Kidney capillary endothelial cell (primary cell): ENCODE data around the gene IPO5.
"Not testable (repeated sequence)": the region's sequence is repeated elsewhere in the genome, so short reads cannot be mapped to it uniquely, and the experiment has no call there.

Experiments
- DNase-seq: peaks from one replicate; pipeline ENCODE4 v3.0.0-alpha.2; 2018; ENCODE audit warnings: low spot score

The IPO5 gene

DNA sequence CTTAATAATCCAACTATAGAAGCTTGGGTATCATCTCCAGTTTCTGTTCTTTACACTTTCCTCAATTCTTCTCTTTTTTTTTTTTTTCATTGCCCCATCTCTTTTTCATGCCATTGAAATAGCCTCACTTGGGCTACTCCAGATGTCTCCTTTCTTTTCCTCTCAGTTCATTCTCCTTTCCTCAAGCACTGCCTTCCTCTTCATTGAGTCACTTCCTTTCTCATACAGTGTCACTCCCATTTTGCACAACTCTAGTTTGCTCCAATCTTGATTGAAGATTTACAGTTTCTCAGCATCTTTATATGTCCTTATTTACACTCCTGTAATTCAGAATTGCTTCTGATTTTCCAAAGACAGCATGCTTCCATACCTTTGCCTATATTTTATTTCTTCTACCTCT lies 61.3 kb downstream of the IPO5 start:
- DNase-seq = peak; percentile 27

DNA sequence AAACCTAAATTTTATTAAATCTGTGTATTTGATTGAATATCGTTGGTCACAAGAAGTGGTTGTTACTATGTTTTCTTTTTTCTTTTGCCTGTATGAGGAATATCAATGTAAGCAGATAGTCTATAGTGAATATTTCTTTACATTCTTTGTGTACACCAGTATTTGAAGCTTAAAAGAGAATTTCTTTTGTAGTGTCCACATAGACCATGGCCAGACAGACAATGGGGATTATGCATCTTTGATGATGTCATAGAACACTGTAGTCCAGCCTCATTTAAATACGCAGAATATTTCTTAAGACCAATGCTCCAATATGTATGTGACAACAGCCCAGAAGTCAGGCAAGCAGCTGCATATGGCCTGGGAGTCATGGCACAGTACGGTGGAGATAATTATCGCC lies 64.8 kb downstream of the IPO5 start:
- no peak for DNase-seq

DNA sequence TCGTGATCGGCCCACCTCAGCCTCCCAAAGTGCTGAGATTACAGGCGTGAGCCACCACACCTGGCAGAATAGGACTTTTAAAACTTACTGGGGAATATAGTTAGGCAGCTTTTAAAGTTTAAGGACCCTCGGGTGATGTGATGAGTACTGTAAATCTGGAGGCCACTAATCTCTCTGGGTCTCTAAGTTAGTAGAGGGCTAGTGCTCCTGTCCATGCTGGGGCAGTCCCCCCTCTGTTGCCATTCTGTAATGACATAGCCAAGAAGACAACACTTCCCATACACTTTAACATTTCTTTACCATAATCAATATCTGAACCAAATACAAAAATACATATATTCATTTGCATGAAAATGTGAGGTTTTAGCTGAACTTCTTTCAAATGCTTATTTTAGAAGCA lies 65.7 kb downstream of the IPO5 start:
- DNase-seq = no peak

DNA sequence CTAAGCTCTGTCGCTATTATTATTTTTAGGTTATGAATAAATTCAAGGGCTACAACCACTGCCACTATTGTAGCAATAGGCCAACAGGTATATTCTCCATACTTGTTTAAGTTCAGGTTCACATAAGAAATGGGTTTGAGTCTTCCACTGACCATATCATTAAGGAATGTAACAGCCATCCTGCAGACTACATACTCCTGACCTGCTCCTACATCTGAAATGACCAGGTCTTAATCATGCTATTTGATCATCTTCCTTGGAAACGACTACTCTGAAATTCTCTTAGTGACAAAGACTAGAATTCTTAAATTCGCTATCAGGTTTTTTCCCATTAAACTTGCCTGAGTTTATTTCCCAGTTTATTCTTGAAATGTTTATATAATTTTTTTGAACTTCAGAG lies 66.8 kb downstream of the IPO5 start:
- no peak for DNase-seq

DNA sequence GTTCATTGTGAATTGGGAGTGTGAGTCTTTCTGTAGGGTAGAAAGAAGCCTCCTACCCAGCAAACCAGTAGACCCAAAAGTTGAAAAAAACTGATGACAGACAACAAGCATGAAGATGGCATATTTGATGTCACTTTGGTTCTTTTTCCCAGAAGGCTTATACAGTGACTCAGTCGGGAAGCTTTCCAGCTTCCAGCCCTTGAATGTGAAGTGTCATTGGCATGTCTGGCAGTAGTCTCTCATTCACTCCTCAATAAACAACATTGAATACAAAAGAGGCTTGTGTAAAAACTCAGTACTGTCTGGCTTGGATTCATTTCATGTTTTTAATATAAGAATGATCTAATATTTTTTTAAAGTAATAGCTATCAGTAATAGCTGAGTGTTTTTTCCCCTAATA lies 68.7 kb downstream of the IPO5 start:
- DNase-seq = no peak

DNA sequence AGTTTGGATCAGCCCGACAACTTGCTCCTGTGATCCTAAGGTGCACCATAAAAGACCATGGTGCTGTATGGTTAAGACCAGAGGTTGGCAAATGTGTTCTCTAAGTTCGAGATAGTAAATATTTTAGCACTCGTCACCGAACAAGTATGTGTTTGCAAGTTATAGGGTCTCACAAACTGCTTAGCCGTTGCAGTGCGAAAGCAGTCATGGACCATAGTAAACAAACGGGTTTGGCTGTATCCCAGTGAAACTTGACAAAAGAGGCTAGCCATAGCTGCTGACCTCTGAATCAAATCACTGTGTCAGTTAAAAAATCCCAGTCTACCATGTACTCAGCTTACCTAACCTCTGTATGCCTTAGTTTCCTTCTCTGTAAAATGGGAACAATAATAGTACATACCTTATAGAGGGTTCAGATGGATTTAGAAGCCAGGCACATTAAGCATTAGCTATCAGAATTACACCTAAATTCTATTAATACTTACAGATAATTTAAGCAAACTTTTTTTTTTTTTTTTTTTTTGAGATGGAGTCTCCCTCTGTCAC lies 72.1 kb downstream of the IPO5 start:
- no peak for DNase-seq

DNA sequence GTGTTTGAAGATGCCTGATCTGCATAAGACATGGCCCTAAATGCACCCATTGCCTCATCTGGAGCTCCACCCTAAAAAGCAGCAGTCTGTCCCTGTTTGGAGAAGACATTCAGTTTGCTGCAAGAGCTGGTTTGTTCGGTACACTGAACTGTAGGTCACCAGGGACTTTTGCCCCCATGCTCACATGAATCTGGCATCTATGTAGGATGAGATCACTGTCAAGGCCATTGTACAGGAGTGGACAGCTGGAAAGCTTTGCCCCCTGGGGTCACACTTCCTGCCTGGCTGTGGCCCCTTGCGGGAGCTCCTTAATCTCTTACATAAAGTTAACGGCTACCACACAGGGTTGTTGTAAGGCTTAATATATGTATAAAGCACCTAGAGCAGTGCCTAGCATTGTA lies 73.0 kb downstream of the IPO5 start:
- peak; percentile 33 for DNase-seq

DNA sequence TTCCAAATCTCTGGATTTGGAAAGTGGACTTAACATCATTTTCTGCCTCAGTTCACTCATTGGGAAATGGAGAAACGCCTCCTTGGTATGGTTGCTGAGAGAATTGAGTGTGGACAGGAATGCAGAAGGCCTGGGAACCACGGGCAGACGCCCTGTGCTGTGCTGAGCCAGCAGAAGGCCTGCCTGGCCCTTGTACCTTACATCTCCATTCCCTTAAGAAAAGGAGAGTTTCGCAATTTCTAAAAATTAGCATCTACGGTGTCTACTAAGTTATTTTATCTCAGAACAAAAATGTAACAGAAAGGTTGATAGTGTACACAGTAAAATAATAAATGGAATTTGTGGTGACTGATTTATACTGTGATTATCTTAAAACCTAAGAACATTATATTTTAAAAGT lies 78.7 kb downstream of the IPO5 start:
- no peak for DNase-seq

DNA sequence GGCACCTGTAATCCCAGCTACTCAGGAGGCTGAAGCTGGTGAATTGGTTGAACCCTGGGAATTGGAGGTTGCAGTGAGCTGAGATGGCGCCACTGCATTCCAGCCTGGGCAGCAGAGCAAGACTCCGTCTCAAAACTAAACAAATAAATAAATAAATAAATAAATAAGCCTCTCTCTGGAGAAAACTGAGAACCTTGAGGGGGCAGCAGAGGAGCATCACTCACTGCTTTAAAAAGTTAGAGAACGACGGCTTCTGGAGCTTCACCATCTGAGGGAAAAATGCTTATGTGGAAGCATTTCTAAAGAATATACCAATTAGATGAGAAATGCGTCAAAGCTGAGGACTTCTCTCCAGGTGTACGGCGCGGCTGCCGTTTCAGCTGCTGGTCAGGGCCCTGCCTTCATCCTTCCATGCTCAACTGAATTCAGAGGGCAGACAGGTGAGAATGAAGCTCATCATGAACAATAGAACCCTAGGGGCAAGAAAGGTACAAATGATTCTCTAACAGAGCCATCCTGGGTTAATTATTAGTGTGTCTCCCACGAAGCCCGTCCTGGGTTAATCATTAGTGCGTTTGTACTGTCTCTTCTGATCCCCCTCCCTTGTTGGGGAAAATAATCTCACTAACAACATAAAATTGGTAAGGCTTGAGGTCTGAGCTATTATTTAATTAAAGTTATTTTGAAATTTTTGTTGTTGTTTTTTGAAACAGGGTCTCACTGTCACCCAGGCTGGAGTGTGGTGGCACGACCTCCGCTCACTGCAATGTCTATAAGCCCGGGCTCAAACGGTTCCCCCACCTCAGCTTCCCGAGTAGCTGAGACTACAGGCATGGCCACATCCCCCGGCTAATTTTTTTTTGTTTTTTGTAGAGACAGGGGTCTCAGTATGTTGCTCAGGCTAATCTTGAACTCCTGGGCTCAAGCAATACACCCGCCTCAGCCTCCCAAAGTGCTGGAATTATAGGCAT lies 80.1 kb downstream of the IPO5 start:
- peak; percentile 33 for DNase-seq

DNA sequence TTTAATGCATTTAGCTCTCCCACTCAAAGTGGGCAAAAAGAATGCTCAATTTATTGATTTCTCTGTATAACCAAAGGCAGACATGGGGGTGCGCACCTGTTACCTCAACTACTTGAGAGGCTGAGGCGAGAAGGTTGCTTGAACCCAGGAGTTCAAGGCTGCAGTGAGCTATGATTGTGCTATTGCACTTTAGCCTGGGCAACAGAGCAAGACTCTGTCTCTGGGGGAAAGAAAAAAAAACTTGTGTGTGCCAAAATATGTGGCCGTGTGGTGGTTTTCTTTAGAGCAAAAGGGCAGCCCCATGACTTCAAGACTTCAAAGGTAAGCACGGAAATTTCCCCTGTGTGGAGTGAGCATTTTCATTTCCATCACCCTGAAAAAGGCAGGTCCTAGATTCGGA lies 81.9 kb downstream of the IPO5 start:
- DNase-seq = no peak

DNA sequence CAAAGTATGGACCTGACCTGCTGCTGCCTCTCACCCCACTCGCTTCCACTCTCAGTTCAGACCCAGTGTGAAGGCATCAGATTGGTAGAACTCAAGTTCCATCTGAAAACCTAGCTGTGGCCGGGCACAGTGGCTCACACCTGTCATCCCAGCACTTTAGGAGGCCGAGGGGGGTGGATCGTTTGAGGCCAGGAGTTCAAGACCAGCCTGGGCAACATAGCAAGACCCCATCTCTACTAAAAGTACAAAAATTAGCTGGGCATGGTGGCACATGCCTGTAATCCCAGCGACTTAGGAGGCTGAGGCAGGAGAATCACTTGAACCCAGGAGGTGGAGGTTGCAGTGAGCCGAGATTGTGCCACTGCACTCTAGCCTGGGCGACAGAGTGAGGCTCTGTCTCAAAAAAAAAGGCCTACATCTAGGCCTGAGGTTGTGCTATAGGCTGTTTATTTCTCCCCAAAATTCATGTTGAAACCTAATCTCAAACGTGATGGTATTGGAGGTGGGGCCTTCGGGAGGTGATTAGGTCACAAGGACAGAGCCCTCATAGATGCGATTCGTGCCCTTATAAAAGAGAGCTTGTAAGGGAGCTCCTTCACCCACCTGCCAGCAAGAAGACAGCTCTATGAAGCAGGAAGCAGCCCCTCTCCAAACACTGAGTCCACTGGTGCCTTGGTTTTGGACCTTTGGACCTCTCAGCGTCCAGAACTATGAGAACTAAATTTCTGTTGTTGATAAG lies 83.3 kb downstream of the IPO5 start:
- DNase-seq = not testable (repeated sequence)

DNA sequence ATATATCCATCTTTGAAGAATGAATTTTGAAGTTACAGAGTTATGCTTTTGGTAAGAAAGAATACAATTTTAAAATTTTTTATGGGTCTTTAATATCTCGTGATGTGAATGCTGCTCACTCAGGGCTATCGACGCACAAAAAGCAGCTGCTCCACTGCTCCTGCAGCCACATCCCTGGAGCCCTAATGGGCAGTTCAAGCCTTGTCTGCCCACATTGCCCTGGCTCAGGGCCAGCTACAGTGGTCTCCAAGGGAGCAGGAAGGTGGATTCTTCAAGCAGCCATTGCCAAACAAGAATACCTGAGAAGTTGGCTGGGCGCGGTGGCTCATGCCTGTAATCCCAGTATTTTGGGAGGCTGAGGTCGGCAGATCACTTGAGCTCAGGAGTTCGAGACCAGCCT lies 85.8 kb downstream of the IPO5 start:
- DNase-seq = no peak

DNA sequence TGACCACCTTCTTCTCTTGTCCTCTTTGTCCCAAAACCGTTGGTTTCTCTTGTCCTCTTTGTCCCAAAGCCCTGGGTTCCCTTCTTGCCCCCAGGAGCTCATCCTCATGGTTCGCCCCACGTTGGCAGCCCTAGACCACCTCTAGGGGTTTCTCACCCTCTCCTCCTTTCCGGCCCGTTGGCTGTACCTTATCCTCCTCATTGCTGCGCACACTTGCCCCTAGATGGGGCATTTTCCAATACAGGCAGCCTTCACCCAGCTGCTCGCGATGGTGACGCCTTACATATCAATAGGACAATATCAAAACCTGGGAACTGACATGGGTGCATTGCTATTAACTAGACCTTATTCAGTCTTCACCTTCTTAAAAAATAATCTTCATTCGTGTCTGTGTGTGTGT lies 86.5 kb downstream of the IPO5 start:
- DNase-seq = no peak

DNA sequence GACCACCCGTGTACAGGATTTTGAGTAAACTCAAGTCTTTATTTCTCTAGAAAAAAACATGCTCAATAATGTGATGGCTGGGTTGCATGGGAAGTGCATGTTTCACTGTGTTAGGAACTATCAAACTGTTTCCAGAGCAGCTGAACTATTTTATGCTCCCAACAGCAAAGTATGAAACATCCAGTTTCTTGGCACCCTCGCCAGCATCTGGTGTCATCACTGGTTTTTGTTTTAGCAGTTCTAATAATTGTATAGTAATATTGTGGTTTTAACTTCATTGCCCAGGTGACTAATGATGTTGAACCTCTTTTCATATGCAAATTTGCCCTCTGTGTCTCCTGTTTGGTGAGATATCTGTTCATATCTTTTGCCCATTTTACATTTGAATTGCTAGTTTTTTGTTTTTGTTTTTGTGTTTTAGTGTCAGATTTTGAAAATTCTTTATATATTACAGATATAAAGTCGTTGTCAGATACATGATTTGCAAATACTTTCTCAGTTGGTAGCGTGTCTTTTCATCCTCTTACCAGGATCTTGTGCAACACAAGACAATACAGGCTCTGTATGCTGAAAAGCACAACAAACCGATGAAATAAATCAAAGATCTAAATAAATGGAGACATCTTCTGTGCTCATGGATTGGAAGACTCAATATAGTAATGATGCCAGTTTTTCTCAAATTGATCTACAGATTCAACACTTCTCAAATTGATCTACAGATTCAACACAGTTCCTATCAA lies 87.8 kb downstream of the IPO5 start:
- no peak for DNase-seq

DNA sequence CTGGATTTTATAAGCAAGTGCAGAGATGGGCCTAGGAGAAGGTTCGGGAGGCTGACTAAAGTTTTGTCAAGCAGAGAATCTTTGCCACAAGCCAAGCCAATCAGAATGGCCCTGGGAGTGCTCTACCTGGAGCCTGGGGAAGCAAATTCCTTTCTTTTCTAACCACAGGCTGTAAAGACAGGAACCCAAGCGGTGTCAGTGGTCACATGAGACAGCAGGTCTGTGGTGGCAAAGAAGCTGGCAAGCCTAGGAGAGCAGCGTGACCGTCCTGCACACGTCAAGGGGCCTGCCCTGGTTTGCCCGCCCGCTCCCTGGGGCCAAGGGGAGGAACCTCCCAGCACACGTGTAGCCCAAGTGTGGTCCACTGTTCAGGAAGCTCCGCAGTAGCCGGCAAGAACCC lies 90.8 kb downstream of the IPO5 start:
- no peak for DNase-seq

DNA sequence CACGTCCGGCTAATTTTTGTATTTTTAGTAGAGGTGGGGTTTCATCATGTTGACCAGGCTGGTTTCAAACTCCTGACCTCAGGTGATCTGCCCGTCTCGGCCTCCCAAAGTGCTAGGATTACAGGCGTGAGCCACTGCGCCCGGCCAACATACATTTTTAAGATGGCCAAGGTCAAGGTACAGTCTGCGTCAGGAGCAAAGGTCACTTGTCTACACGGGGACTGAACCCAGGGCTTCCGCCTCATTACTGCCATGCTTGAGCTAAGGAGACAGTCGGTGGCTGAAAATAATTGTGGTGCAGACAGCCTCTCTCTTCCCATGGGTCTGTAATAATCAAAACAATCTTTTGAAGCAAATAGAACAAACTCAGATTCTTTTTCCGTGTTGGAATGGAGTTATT lies 94.3 kb downstream of the IPO5 start:
- not testable (repeated sequence) for DNase-seq

DNA sequence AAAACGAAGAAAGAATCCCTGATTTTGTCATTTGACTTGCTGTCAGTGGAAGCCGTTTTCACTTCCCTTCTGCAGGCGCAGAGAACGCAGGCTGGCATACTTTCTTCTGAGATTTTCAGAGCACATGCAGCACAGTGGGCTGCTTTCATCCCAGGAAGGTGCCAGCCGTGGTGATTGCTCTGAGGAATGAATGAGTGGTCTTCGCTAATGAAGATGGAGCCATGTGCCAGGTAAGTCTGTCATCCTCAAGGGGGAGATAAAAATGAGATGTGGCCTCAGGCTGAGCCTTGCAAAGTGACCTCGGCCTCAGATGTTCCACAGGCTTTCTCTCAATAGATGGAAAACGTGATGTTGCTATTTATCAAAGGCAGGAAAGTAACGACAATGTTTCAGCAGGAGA lies 94.8 kb downstream of the IPO5 start:
- no peak for DNase-seq

DNA sequence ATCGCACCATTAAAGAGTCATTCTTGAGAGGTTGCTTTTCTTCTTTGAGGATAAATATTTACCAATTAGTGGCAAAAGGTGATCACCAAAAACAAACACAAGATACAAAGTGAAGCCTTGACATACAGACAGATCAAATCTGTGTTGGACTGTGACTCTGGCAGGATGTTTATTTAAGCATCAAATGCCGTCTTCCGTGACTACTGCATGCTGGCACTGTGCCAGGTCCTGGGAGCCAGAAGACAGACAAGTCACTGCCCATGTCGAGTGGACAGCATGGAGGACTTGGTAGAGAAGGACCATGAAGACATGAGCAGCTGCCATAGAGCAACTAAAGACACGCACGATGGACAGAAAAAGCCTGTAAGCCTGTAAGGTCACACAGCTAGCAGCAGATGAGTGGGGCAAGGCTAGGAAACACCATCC lies 96.6 kb downstream of the IPO5 start:
- peak; percentile 51 for DNase-seq

DNA sequence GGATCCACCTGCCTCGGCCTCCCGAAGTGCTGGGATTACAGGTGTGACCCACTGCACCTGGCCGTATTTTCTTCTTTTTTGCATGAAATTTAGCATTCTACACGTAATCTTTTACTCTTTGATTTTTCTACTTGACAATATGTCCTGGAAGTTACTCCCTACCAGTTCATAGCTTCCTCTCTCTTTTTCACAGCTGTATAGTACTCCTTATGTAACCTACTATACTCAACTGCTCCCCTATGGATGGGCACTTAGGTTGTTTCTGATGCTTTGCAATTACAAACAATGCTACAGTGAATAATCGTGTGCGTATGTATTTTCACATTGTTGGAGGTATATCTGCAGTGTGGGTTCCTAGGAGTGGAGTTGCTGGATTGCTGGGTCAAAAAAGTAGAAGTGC lies 98.9 kb downstream of the IPO5 start:
- DNase-seq = no peak

DNA sequence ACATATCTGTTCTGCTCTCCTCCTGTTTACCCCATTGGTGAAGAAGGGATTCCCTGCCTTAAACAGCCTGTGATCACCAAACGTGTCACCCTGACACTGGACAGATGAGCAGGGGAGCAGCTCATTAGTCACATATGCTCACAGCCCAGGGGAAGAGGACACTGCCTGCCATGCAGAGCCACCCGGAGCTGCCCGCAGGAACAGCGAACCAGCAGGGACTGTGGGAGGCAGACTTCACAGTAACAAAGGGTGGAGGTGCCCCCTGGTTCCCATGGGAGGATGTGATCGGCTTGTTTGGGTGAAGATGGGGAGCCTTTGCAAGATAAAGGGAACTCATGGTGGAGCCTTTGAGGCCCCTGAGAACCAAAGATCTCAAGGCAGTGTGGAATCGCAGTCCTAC lies 100.8 kb downstream of the IPO5 start:
- DNase-seq = no peak

DNA sequence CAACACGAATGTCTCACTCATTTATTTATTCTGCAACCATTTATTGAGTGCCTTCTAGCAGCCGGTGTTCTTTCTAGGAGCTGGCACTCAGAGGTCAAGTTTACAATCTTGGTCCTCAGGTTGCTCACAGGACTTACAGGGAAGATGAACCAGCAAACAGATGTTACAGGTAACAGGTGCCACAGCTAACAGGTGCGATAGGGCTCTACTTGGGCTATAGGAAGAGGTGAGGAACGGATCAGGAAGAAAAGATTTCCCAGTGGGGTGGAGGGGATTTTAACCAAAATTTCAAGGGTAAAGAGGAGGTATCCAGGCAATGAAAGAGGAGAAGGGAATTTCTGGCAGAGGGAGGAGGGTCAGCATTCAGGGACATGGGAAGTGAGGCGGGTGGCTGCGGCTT lies 102.1 kb downstream of the IPO5 start:
- no peak for DNase-seq

DNA sequence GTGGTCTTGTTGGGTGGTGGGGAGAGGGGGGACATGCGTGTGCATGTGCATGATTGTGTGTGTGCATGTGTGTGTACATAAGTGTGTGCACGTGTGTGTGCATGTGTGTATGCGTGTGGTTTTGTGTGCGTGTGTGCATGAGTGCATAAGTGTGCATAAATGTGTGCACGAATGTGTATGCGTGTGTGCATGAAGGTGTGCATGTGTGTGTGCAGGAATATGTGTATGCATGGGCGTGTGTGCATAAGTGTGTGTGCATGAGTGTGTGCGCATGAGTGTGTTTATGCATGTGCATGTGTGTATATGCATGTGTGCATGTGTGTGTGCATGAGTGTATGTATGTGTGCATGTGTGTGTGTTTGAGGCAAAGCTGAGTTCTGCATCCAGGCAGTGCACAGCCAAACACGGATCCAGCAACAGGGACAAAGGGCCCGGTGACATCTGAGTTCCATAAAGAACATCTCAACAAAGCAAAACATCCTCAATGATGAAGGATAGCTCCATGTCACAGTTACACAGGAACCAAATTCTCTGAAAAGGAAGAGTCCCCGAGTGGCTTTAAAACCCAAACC lies 103.5 kb downstream of the IPO5 start:
- no peak for DNase-seq
